Measurements from ENCODE around the gene ECE1. TPM values are rescaled to one million over a fixed set of nuclear protein-coding genes. Genes with fewer than 3 reads are reported as not detected.
A peak's percentile ranks its signal among the peaks of the same experiment; 100 is the strongest.

The ECE1 gene
- total and polyA plus RNA-seq, 2 donors (not counting 3 experiments of a cell fraction or from before 2014, with no cell fraction given), result 437 to 562 TPM

DNA sequence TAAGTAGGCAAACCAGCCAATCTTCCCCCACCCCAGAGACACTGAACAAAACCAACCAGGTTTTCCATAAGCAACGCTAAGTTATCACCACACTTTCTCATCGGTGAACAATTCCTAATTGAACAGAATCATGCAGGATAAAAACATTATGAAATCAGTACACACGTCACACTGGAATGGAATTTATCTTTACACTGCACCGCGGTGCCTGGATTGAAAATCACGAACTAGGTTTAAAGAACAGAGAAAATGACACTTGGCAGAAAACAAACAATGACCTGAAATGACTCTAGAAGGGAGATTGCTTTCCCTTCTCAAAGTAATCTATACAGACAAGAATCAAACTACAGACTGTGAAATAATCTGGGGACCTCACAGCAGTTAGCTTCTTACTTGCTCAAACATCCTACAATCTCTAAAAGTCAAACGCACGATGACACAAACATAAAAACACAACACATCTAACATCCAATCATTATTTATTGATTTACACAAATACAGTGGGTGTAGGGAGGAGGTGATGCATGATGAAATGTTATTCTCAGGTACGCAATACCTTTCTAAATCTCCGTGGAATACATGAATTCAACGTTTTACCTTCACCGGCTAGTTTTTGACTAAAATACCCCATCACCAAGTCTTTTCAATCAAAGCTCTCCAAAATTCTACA is 115.5 kb downstream of the ECE1 start:
- no peak overlapping the region for H2AFZ ChIP-seq (ENCODE audit: low read depth, low read length)
- no peak for TF ChIP-seq POLR2AphosphoS5 (IDR thresholded peaks at IDR 0.05; ENCODE audit: insufficient read depth, low read depth, low read length)
- TF ChIP-seq POLR2A (IDR thresholded peaks at IDR 0.05; ENCODE audit: low read depth, low read length), result no peak
- TF ChIP-seq, protein P1, sequence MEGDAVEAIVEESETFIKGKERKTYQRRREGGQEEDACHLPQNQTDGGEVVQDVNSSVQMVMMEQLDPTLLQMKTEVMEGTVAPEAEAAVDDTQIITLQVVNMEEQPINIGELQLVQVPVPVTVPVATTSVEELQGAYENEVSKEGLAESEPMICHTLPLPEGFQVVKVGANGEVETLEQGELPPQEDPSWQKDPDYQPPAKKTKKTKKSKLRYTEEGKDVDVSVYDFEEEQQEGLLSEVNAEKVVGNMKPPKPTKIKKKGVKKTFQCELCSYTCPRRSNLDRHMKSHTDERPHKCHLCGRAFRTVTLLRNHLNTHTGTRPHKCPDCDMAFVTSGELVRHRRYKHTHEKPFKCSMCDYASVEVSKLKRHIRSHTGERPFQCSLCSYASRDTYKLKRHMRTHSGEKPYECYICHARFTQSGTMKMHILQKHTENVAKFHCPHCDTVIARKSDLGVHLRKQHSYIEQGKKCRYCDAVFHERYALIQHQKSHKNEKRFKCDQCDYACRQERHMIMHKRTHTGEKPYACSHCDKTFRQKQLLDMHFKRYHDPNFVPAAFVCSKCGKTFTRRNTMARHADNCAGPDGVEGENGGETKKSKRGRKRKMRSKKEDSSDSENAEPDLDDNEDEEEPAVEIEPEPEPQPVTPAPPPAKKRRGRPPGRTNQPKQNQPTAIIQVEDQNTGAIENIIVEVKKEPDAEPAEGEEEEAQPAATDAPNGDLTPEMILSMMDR (IDR thresholded peaks at IDR 0.05; ENCODE audit: extremely low read depth in 1 of 2, insufficient read depth in 1 of 2, low read depth in 1 of 2, low read length in 2 of 2), result no peak
- TF ChIP-seq EZH2 (IDR thresholded peaks at IDR 0.05; ENCODE audit: borderline replicate concordance, low read depth, low read length, severe bottlenecking), result no peak
- TF ChIP-seq MAX (IDR thresholded peaks at IDR 0.05; ENCODE audit: insufficient read depth, insufficient read length), result no peak
- TF ChIP-seq FOS (IDR thresholded peaks at IDR 0.05; ENCODE audit: borderline replicate concordance, insufficient read depth, low read length), result no peak
- no peak for TF ChIP-seq GATA2 (IDR thresholded peaks at IDR 0.05; ENCODE audit: insufficient read depth, insufficient read length, low read depth, low read length)
- no peak for TF ChIP-seq JUN (IDR thresholded peaks at IDR 0.05; ENCODE audit: borderline replicate concordance, insufficient read depth, insufficient read length, low read depth)
- TF ChIP-seq MYC (IDR thresholded peaks at IDR 0.05; ENCODE audit: low read depth, low read length), result no peak
- H3K4me2 ChIP-seq (ENCODE audit: insufficient read depth, low read length), result peak overlapping the region; percentile 99
- no peak for FAIRE-seq
- DNase-seq (ENCODE audit: low read depth, low spot score), result peak; percentile 53
- H3K9me3 ChIP-seq (replicated peaks; ENCODE audit: control insufficient read depth, insufficient read depth, low read length), result no peaks in the 10 kb centered on the region
- dilution Hi-C loops (cut with MboI; ENCODE audit: extremely low pct_ligation_motif_present, low sequenced_read_pairs), result no loop called here
- ChIA-PET CTCF (interaction anchor here (1.3 to 2.3 kb wide), 2 partner anchors 20 to 194 kb away, joined by 3 to 17 read pairs; no protein-coding TSS in a partner anchor), POLR2A (no interaction called here)
- intact Hi-C loops (cut with micrococcal nuclease), result loop anchor here (2.0 to 5.0 kb wide), 2 partner anchors 152 to 387 kb away; partner anchors contain the start of gene HP1BP3
- no TSS peak for BruUV-seq (replicated peaks)
- H3K9me1 ChIP-seq (replicated peaks; ENCODE audit: control insufficient read depth, extremely low read depth, insufficient read depth, low read length), result no peaks in the 10 kb centered on the region
- H3K79me2 ChIP-seq (ENCODE audit: control insufficient read depth, insufficient read depth, low read length), result peaks cover 63% of the 10 kb centered on the region
- peaks cover 10% of the 10 kb centered on the region for H4K20me1 ChIP-seq (replicated peaks; ENCODE audit: control insufficient read depth, extremely low read depth, insufficient read depth, low read length)
- H3K4me3 ChIP-seq (replicated peaks in 1 of 3; ENCODE audit: insufficient read depth in 1 of 3, low read depth in 1 of 3, low read length in 3 of 3), result peak overlapping the region; percentile 84 to 100 (median 94)
- H3K27me3 ChIP-seq (ENCODE audit: control insufficient read depth in 2 of 2, insufficient read depth in 2 of 2, low read length in 2 of 2), result no peaks in the 10 kb centered on the region
- H3K4me1 ChIP-seq (ENCODE audit: control insufficient read depth, extremely low read depth, insufficient read depth, low read length), result peaks cover 12% of the 10 kb centered on the region
- no peaks in the 10 kb centered on the region for H3K36me3 ChIP-seq (ENCODE audit: control insufficient read depth in 2 of 2, extremely low read depth in 1 of 2, insufficient read depth in 2 of 2, low read length in 2 of 2)
- H3K27ac ChIP-seq (ENCODE audit: insufficient read depth, low read depth, low read length), result peak overlapping the region; percentile 86
- H3K9ac ChIP-seq (replicated peaks; ENCODE audit: extremely low read depth, insufficient read depth, low read length), result peak overlapping the region; percentile 94
